Measurements from ENCODE around the gene SEC11C.
A peak's percentile ranks its signal among the peaks of the same experiment; 100 is the strongest.
"Not testable (repeated sequence)": the region's sequence is repeated elsewhere in the genome, so short reads cannot be mapped to it uniquely, and the experiment has no call there.

Gene SEC11C

DNA sequence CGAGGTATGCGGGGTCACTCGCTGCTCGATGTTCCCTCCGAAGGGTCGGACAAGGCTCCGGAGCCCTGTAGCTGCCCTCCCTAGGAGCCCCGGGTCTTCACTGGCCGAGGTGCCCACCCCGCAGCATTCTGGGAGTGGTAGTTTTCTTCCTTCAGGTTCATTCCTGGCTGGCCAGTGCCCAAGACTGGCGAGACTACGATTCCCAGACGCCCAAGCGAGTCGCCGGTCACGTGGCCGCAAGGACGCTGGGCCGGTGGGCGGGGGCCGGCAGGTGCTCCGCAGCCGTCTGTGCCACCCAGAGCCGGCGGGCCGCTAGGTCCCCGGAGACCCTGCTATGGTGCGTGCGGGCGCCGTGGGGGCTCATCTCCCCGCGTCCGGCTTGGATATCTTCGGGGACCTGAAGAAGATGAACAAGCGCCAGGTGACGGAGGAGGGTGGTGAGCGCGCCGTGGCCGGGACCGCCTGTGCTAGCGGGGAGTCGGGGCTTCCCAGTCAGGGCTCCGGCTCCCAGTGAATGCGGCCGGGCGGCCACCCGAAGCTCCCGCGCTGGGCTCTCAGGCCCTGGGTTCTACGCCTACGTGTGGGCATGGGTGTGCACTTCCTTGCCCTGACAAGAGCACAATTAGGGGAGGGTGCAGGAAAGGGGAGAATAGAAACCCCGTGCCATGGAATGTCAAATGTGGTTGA, at the start of gene SEC11C:
SEC11C (plus strand) TSS at position 270 of the 687 bp plus-strand sequence; CDS start at position 335, 65 bp downstream.
- peak; percentile 94 to 95 for DNase-seq

DNA sequence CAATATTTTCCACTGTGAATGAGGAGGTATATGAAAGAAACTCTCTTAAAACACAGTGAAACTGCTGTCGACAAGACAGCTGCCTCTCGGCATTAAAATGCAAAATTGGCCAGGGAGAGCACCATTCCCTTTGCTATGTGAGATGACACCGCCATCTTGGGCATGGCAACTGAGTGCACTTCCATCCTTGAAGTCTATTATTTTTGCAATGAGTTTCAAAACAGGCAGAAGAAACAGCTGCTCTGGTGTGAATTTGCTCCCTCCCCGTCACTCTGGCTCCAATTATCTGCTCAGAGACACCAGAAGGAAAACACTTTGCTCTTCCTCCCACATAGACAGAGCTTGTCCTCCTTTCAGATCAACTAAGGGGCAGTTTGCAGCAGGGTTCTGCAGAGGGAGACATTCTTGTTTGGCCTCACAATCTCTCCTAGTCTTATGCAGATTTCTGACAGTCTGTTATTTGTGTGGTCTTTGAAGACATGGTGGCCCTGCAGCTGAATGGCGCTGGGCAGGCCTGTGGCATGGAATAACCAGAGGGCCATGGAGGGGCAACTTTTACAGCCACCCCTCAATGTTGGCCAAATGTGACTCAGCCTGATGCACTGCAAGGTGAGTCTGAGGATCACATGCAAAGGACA, 48.6 kb upstream of the SEC11C start:
- no peak for DNase-seq

DNA sequence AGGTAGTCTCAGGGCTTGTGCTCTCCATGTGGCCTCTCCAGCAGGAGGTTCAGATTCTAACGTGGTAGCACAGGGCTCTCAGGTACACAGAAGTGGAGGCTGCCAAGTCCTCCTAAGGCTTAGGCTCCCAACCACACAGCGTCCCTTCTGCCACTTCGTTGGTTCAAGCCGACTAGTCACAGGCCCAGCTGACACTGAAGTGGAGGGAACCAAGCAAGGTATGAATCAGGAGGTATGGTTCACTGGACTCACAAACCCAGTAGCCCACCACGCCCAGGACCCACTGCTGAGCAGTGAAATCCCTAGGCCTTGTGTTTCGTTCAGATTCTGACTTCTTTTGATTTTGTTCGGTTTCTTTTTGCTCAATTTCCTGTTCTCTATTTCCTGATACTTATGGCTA, 46.0 kb upstream of the SEC11C start:
- DNase-seq: no peak

DNA sequence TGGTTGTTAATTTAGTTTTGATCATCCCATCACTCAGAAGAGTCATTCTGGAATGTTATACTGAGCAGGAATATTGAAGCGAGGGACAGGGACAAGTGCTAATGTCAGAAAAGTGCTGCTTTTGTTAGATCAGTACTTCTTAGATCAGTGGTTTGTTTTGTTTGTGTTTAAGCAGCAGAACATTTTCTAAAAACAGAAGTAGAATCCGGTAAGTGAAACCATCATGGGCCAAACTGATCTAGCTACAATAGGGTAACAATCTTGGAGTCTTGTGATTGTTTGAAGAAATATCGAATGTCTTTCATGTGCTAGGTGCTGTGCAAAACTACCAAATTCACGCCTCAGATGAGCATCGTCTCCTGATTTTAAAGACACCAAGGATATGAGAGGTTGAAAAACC, 45.1 kb upstream of the SEC11C start:
- no peak for DNase-seq

DNA sequence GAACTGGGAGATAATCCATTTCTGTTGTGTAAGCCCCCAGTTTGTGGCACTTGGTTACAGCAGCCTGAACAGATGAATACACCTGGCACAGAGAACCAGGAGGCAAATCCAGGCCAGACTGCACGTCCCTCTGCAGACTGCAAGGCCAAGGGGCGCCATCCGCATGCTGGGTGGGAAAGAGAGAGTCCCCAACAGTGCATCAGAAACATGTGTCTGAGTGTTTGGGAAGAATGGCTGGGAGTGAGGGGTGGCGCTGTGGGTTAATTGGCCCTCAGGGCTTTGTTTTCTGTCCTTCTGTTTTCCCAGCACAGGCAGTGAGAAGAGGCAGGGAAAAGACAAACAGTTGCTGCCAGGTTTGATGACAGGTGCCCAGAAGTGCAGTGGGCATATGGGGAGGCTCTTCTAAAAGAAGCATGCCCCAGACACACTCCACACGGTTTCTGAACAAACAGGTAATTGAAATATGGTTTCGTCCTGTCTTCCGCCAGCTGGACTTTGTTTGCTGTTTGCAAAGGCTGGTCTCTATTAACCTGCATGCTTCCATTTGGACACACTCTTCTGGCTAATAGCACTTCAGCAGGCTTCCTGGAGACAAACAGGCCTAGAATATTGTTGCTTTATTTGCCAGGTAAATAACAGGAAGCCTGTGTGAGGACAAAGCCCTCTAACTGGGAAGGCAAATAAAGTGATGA, 43.4 kb upstream of the SEC11C start:
- DNase-seq: no peak

DNA sequence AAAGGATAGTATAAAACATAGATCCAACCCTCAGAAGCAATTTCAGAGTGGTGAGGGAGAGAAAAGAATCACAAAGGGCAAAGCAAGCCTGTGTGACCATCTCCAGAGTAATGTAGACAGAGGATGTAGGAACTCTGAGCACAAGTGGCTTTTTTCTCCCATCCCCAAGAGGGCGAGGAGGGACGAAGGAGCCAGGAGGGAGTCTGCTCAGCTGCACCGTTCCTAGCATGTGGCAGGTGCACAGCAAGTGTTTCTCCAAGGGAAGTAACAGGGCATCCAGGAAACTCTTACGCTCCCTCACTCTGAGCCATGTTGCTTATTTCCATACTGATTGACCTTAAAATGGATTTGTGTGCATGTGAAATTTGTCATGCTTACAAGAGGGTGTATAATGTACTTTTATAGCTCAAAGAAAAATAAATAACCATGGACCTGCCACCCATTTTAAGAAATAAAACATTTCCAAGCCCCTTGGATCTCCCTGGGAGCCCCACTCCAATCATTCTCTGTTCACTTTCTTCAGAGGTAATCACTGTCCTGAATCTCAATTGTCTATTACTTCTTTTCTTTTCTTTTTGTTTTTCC, 37.8 kb upstream of the SEC11C start:
- no peak for DNase-seq

DNA sequence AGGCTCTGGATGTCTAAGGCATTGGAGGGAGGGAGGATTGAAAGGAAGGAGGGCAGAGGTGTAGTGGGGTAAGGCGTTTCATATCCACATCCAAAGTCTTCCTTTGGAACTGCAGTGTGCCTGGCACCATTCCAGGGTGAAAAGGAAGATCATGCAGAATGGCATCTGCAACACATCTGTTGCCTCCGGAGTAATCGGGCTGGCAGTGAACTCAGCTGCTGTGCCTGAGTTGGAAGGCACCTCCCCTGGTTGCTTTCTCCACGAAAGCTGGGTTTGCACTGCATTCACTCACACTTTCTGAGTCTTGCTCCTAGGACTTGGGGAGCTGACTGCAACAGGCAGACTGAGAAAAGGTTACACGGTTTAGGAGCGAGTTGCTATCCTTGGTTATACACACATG, 30.3 kb upstream of the SEC11C start:
- no peak for DNase-seq

DNA sequence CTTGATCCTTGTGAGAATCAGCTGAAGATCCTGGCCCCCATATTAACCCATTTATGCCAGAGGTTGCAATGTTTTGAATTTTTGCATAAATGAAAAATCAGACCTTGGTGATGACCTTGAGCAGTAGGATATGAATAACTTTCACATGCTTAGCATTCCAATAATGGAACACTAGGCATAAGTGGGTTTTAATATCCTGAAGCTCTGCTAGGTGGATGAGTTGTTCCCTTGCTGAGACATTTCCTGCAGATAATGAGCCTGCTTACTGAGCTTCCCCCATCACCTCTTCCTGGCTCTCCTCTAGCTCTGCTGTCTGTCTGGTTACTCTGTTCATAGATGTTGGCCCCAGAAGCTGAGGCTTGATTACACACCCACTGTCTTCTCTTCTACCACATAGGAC, 25.5 kb upstream of the SEC11C start:
- DNase-seq: no peak

DNA sequence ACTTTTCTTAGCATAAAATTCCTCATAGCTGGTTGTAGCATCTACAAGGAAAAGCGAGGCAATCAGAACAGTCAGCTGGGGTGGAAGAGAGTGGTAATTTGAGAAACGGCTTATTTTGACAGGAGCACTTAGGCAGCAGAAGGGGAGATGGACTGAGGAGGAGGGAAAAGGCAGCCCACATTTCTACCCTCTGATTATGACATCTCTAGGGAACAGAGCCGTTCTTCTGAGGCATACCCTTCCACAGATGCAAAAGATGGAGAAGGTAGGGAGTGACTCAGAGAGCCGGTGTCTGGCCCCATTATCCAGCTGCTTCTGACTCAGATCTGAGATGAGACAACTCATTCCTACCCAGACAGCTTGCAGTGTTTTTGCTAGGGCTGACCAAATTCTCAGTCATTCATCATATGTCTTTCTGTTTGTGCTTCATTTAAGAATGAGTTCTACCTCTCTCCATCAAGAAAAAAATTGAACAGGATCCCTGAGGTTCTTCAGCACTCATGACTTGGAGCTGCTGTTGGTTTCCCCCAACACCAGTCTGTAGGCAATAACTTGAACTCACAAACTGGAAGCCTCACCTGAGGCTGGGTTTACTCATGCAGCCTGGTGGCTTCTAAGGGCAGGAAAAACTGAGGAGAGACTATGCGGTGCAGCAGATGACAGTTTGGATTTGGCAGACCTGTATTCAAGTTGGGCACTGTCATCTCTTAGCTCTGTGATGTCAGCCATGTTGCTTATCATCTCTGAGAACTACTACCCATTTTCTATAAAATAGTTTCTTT, 15.9 kb upstream of the SEC11C start:
- DNase-seq: peak in 1 of 2 donors; percentile 16

DNA sequence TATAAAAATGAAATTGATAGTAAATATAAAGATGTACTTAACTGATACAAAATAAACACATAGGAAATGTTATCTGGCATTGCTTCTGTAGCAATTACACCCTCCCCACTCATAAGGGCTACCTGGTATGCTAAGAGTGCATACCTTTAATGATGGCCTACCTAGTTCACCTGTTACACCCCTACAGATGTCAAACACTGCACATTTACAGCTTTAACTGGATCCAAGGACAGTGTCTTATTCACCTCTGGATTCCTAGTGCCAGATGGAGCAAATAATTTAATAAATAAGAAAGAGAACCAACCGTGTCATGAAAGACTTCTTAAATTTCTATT, 15.3 kb upstream of the SEC11C start:
- no peak for DNase-seq

DNA sequence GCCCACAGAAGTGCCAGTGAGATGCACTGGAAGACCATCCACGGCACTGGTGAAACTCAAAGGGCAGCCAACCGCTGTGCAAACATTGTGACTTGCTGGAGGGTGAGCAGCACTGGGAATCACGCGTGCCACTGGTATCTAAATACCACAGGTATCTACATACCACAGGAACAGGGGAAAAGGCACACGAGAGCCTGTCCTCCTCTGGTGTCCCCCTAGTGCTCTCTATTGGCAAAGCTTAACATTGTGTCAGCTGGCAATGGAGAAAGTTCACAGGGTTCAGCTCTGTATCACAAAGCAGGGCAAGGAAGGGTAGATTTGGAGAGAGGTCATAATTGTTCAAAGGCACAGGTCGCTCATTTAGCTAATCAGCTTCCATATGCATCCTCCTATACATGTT, 12.6 kb upstream of the SEC11C start:
- no peak for DNase-seq

DNA sequence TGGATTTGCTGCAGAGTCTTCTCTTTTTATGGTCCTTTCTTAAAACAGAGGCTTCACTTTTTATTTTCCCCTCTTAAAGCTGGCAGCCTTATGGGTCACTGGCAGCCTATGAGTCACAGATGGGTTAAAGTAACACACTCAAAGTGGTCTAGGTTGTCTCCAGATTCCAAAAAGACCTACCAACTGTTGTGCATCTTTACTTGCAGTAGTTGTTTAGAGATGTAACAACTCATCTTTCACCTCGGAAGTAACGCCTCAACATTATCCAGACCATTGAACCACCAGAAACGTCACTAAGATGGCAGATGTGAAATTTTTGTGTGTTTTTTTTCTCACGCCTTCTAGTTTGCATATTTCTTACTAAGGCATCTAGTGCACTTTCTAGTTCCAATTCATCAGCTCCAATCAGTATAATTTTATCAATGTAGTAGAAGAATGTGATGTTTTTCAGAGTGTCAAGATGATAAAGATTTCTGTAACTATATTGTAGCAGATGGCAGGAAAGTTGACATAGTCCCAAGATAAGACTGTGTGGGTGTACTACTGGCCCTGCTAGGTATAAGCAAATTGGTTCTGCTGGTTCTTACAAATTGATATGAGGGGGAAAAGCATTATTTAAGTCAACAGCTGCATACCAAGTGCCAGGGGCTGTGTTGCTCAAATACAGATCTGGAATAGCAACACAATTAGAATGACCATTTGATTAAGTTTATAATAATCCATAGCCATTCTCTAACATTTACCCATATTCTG, 9.6 kb upstream of the SEC11C start:
- DNase-seq: no peak

DNA sequence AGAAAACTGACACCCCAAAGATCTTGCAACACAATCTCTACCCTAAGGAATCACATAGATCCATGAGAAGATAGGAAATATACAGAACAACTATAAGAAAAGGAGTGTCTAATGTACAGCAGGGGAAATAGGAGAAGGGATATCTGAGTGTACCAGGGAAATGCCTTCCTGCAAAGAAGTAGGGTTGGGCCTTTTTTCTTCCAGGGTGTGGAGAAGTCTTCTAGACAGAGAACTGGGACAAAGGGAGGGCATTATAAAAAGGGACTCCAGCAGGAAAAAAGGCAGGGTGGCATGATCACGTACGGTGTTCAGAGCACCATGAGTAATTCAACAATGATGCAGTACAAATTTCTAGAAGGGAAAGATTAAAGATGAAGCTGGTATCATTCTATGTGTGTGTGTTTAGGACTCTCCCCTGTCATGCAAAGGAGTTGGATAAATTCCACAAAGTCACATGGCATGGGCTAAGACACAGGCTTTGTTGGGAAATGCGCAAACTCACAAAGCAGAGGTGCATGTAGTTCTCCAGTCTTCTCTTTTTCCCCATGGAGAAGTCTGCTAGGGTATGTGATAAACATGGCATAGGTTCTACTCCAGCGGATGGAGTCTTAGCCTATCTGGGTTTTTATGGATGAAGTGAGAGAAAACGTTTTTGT, 6.7 kb upstream of the SEC11C start:
- DNase-seq: no peak

DNA sequence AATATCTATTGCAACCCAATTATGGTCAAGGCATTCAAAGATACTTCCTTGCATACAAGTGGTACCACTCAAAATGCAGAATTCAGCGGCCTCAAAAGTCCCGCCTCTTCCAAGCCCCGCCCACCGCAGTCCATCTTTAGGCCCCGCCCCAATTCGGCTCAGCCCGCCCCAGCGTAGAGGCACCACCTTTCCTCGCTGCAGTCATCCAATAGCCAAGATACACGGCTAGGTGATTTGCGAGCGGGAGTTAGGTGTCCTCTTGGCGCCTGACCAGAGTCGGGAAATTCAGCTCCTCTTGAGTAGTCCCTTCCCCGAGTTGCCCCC, 431 bp upstream of the SEC11C start:
- DNase-seq: peak; percentile 92 to 94

DNA sequence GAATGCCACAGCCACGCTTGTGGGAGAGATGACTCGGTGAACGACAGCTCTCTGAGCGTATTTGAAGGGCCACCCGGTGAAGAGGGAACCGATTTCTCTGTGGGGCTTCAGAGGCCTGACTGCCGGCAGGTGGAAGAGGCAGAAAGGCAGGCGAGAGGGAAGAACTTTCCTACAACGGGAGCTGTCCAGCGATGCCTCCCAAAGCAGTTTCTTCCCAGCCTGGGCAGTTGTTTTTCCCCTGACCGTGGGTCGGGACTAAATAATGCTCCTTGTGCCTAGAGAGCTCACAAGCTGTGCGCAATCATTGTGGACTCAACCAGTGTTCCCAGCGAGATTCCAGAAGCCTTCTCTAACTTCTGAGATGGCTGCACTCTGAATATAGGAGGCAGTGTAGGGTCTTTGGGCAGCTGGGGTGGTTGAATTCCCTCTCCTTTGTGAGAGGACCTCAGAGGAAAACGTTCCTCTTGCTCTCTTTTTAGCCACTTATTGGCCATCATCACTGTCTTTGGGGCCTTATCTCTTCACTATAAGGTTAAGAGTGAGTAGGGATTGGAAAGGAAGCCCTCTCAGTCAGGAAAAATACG, 710 bp downstream of the SEC11C start:
- DNase-seq: no peak

DNA sequence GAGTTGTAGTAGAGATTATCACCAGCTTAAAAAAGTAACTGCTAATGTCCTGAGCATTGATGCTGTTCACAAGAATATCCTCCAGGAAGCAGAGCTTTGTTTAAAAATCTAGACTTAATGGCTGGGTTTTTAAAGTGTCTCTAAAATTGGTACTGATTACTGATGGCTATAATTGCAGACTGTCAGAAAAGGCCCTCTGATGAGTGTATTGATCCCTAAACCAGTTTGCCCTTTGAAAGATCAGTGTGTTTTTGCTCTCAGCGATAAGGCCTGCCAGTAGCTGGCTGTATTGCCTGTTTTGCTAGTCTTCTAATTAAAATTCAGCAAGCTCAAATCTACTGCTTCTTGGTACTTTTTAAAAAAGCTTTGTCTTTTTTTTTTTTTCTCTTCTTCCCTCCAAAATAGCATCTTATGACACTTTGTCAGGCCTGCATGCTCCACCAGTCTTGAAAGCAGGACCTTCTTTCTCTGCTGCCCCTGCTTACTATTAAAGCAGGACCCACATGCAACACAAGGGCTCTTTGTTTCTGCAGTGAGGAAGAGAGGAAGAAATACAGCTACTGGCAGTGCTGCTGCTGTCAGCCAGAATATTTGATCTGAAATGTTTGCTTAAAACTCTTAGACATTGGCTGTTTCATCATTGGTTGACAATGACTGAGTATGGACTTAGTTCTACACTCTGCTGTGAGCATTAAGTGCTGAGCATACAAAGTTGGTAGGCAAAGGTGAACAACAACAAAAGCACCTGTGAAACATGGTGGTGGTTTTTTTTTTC, 1.8 kb downstream of the SEC11C start:
- DNase-seq: no peak

DNA sequence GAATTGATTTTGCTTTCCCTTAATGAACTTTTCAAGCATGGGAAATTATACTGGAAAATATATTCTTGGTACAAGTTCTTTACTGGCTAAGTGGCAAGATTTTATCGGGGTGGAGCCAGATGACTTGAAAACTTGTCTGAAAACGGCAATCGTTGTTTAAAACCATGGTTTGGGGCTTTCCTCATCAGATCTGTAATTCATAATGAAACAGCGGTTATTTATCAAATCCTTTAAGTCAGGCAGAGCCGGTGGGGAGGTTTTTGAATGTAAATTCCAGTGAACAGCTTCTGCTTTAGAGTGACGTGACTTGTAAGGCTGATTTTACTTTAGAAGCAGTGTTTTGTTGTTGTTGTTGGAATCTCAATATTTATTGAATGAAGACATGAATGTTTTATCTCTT, 2.6 kb downstream of the SEC11C start:
- DNase-seq: peak; percentile 7 to 30

DNA sequence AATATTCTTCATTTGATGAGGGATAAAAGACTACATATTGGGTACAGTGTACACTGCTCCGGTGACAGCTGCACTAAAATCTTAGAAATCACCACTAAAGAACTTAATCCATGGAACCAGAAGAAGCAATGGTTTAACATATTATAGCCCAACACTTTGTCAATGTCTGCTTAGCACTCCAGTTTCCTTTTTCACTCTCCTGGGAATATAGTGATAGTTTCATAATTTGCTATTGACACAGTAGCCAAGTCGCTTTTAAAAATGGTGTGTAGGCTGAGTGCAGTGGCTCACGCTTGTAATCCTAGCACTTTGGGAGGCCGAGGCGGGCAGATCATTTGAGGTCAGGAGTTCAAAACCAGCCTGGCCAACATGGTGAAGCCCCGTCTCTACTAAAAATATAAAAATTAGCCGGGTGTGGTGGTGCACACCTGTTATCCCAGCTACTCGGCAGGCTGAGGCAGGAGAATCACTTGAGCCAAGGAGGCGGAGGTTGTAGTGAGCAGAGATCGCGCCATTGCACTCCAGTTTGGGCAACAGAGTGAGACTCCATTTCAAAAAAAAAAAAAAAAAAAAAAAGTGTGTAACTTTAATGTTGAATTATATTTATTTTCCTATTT, 3.2 kb downstream of the SEC11C start:
- not testable (repeated sequence) for DNase-seq

DNA sequence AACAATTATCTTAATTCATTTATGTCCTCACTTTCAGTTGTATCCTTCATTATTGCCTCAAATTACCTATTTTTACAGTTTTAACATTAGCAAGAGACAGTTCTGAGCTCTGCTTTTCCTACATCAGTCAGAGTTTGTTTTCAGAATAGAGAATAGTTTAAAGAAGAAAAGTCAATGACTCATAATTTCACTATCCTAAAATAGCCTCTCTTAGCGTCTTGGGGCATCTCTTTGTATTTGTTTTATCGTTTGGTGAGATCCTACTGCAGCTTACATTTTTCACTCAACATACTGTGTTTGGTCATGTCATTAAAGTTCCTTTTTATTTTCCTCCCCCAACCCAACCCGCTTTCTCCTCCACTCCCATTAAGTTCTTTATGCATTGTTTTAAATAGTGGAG, 3.8 kb downstream of the SEC11C start:
- no peak for DNase-seq

DNA sequence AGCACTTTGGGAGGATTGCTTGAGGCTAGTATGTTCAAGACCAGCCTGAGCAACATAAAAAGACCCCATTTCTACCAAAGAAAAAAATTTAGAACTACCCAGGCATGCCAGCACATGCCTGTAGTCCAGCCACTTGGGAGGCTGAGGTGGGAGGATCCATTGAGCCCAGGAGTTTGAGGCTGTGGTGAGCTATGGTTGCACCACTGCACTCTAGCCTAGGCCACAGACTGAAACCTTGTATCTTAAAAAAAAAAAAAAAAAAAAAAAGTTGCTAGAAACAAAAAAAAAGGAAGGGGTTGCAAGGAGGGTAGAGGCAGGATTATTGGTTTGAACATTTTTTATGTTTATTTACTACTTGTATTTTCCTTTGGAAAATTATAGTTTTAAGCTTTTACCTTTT, 4.8 kb downstream of the SEC11C start:
- DNase-seq: no peak
